Uterus (tissue), 4 donors: Measurements from ENCODE around the gene C1orf21. TPM values are rescaled to one million over a fixed set of nuclear protein-coding genes. Genes with fewer than 3 reads are reported as not detected.

Source experiments
- DNase-seq, 2 donors: peaks; one replicate each; pipeline ENCODE4 v3.0.0-alpha.2; 2019 to 2020
- H3K27ac ChIP-seq, 2 donors: fragments of 200-600 bp; sonication (generic); 1 replicate in 1 of 2; 2 replicates in 1 of 2; pipeline ENCODE4 v1.5.1; 2016 to 2018
- H3K27me3 ChIP-seq, 2 donors: fragments of 200-600 bp; sonication (generic); one replicate each; pipeline ENCODE4 v1.5.1; 2018 to 2019; ENCODE audit warnings: control low read depth in 1 of 2
- H3K36me3 ChIP-seq, 2 donors: fragments of 200-600 bp; sonication (generic); one replicate each; pipeline ENCODE4 v1.5.1; 2019; ENCODE audit warnings: control low read depth in 1 of 2
- H3K4me1 ChIP-seq, 2 donors: fragments of 200-600 bp; sonication (generic); one replicate each; pipeline ENCODE4 v1.5.1; 2018 to 2019; ENCODE audit warnings: control low read depth in 1 of 2
- H3K4me3 ChIP-seq, 2 donors: fragments of 200-600 bp; sonication (generic); 1 replicate in 1 of 2; 2 replicates in 1 of 2; pipeline ENCODE4 v1.5.1; 2018 to 2019; ENCODE audit warnings: mild to moderate bottlenecking in 1 of 2
- H3K9me3 ChIP-seq, 2 donors: fragments of 200-600 bp; sonication (generic); one replicate each; pipeline ENCODE4 v1.5.1; 2019; ENCODE audit warnings: control low read depth in 1 of 2
- POLR2A ChIP-seq, 2 donors: fragments of 450-650 bp; IDR thresholded peaks; one replicate each; pipeline ENCODE4 v1.6.1; 2016; ENCODE audit warnings: antibody characterized with exemption in 2 of 2, mild to moderate bottlenecking in 1 of 2, moderate library complexity in 1 of 2
- intact Hi-C: fragments of 100-400 bp; cut with DNase I; formaldehyde crosslinking; loops from one replicate; pipeline ENCODE4 v1.15.1; 2023; ENCODE audit warnings: low total_unique reads
- total RNA-seq, 4 donors: library from RNA; depleted of rRNA in 3 of 4; stranded (reverse); fragments of >200 nt in 3 of 4; gene quantifications; one replicate each; pipeline versions ENCODE4 v1.1.0 to v1.2.4, GENCODE V29; 2014 to 2023
- TF ChIP-seq, protein P1 (sequence below), 4 experiments: fragments of 200-600 bp in 2 of 4; fragments of 450-650 bp in 2 of 4; sonication (generic) in 2 of 4; IDR thresholded peaks; one replicate each; pipeline ENCODE4 v1.5.1; 2016 to 2019; ENCODE audit warnings: antibody characterized with exemption in 4 of 4, mild to moderate bottlenecking in 2 of 4, moderate library complexity in 1 of 4
- donor health status: DM: yes; HTN: yes; CAD: no.

The C1orf21 gene
- total RNA-seq, 4 donors from 2014 or later = 15.0 to 71.0 (median 44.5) TPM

DNA sequence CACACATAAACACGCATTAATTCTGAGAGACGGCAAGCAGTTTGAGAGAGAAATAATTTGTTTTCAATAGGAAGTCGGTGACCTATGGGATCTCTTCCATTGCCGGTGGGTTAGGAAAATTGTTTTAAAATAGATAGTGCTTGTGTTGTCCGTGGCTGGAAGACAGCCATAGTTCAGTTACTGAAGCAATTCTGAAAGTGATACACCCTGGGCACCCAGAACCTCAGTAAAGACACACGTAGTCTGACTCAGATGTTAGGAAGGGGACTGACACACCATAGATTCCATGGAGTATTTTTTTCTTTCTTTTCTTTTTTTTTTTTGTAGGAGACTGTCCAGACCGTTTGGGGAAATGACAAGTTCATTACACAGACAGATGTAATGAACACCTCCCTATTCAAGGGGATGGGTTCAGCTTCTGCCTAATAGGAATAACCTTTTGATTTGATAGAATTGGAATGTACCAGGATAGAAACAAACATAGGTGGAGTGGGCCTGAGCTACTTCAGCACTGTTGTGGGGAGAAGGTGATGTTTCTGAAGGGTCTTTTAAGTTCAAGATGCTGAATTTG lies 1.6 kb downstream of the C1orf21 start:
- peak in 1 of 2 donors; percentile 58 for DNase-seq
- Histone ChIP-seq H3K4me3 (peak overlapping the region; percentile 75 to 92), H3K4me1 (peaks cover 0 to 6% of the 10 kb centered on the region in 2 donors), H3K9me3 (no peaks in the 10 kb centered on the region), H3K27me3 (no peaks in the 10 kb centered on the region), H3K27ac (peak overlapping the region; percentile 88 to 92), H3K36me3 (no peaks in the 10 kb centered on the region)
- no peak for TF ChIP-seq POLR2A (IDR thresholded peaks at IDR 0.05)
- TF ChIP-seq, protein P1, sequence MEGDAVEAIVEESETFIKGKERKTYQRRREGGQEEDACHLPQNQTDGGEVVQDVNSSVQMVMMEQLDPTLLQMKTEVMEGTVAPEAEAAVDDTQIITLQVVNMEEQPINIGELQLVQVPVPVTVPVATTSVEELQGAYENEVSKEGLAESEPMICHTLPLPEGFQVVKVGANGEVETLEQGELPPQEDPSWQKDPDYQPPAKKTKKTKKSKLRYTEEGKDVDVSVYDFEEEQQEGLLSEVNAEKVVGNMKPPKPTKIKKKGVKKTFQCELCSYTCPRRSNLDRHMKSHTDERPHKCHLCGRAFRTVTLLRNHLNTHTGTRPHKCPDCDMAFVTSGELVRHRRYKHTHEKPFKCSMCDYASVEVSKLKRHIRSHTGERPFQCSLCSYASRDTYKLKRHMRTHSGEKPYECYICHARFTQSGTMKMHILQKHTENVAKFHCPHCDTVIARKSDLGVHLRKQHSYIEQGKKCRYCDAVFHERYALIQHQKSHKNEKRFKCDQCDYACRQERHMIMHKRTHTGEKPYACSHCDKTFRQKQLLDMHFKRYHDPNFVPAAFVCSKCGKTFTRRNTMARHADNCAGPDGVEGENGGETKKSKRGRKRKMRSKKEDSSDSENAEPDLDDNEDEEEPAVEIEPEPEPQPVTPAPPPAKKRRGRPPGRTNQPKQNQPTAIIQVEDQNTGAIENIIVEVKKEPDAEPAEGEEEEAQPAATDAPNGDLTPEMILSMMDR (IDR thresholded peaks at IDR 0.05) = no peak
- intact Hi-C loops = loop anchor here (10.0 kb wide), 1 partner anchor 276 kb away; no protein-coding TSS in a partner anchor

DNA sequence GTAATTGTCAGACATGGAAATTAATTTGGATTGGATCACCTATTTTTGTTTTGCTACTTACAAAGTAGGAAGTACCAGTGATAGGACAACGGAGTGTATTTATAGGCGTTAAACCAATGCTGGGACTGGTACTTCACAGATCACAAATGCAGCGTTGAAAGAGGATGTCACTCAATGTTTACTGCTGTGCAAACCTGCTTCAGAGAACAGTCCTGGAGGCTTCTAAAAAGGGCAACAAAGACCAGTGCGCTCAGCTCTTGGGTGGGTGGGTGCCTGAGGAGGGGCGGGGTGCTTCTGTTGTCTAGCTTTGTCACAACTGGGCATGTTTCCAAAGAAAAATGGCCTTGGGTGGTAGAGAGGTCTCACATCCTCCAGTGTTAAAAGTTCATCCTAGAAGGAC lies 2.1 kb downstream of the C1orf21 start:
- Histone ChIP-seq H3K27me3 (no peaks in the 10 kb centered on the region), H3K9me3 (no peaks in the 10 kb centered on the region), H3K27ac (peak overlapping the region; percentile 88 to 92), H3K36me3 (no peaks in the 10 kb centered on the region), H3K4me3 (peak overlapping the region; percentile 75 to 92), H3K4me1 (peaks cover 0 to 6% of the 10 kb centered on the region in 2 donors)
- TF ChIP-seq, protein P1 (IDR thresholded peaks at IDR 0.05) = no peak
- TF ChIP-seq POLR2A (IDR thresholded peaks at IDR 0.05) = no peak
- no peak for DNase-seq
- intact Hi-C loops = loop anchor here (10.0 kb wide), 1 partner anchor 276 kb away; no protein-coding TSS in a partner anchor

DNA sequence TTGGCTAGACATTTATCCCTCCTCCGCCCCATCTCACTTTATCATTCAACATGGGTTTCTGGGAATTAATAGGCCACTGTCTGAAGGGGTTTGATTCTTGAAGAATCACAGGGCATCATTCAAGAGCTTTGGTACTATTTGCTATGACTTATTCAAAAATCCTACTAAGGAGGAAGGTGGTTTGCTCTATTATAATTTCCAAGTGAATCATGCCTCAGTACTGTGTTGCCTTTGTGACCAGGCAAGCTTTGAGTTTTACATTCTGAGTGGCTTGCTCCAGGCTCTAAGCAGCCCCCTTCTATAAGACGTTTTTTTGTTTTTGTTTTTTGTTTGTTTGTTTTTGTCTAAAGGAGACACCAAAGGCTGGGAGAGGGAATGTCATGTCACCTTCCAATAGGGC lies 2.6 kb downstream of the C1orf21 start:
- TF ChIP-seq, protein P1 (IDR thresholded peaks at IDR 0.05) = no peak
- no peak for TF ChIP-seq POLR2A (IDR thresholded peaks at IDR 0.05)
- peak overlapping the region in 1 of 2 donors; percentile 75 for H3K4me3 ChIP-seq
- H3K27ac ChIP-seq = peak overlapping the region; percentile 88 to 92
- intact Hi-C loops = loop anchor here (10.0 kb wide), 1 partner anchor 275 kb away; no protein-coding TSS in a partner anchor
- DNase-seq = no peak
- H3K36me3 ChIP-seq = no peaks in the 10 kb centered on the region
- H3K9me3 ChIP-seq = no peaks in the 10 kb centered on the region
- peaks cover 0 to 6% of the 10 kb centered on the region in 2 donors for H3K4me1 ChIP-seq
- H3K27me3 ChIP-seq = no peaks in the 10 kb centered on the region

DNA sequence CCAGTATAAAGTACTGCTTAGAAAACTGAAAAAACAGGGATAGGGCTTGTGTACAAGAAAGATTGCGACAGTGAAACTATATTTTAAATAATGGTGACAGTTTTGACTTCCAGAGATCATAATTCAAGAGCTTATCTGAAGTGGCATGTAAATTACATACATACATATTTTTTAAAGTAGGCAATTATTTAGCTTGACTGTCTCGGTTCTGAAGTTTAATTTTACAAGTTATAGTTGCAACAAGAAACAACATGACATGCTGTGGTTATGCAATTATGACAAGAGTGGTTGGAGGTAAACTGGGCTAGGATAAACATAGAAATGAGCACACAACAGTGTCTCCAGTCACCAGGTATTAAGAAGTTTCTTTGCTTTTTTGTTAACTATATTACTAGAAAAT lies 4.1 kb downstream of the C1orf21 start:
- H3K4me1 ChIP-seq = peaks cover 0 to 6% of the 10 kb centered on the region in 2 donors
- H3K27ac ChIP-seq = peak overlapping the region; percentile 52 to 56
- H3K27me3 ChIP-seq = no peaks in the 10 kb centered on the region
- TF ChIP-seq, protein P1 (IDR thresholded peaks at IDR 0.05) = no peak
- TF ChIP-seq POLR2A (IDR thresholded peaks at IDR 0.05) = no peak
- H3K36me3 ChIP-seq = no peaks in the 10 kb centered on the region
- intact Hi-C loops = no loop called here
- no peak for DNase-seq
- H3K4me3 ChIP-seq = no peak overlapping the region
- H3K9me3 ChIP-seq = no peaks in the 10 kb centered on the region

DNA sequence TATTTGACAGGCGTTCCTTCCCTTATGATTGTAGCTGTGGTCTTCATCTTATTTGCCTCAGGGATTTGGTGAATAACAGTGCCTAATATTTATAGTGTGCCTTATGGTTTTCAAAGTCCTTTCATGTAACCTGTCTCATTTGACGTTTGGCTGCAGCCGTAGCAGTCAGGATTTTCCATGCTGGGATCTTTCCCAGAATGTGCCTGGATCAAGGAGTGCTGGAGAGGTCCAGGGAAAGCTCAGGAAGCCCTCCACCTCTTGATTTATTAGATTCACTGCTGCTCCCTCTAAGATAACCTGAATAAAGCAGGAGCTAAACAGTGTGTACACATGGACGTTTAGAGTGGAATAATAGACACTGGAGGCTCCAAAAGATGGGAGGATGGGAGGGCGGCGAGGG lies 5.2 kb downstream of the C1orf21 start:
- TF ChIP-seq, protein P1 (IDR thresholded peaks at IDR 0.05) = no peak
- intact Hi-C loops = no loop called here
- Histone ChIP-seq H3K36me3 (no peaks in the 10 kb centered on the region), H3K27ac (peak overlapping the region; percentile 52 to 56), H3K4me3 (no peak overlapping the region), H3K9me3 (no peaks in the 10 kb centered on the region), H3K27me3 (no peaks in the 10 kb centered on the region), H3K4me1 (peaks cover 0 to 6% of the 10 kb centered on the region in 2 donors)
- DNase-seq = peak in 1 of 2 donors; percentile 46
